ENCODE results near the gene USP11. TPM values are rescaled to one million over a fixed set of nuclear protein-coding genes. Genes with fewer than 3 reads are reported as not detected.

USP11 gene
- total RNA-seq, 1 experiment from 2014 or later: 61.2 TPM

- peaks cover 54% of the 10 kb centered on the region for H3K36me3 Mint-ChIP-seq (ENCODE audit: insufficient read depth, unreplicated experiment)
- no TSS peak for BruUV-seq (replicated peaks)
- no peak for DNase-seq
- Histone ChIP-seq H3K4me3 (ENCODE audit: low read depth, low read length) (no peak overlapping the region), H3K27me3 (replicated peaks; ENCODE audit: control insufficient read depth, insufficient read depth, low read length) (no peaks in the 10 kb centered on the region), H3K36me3 (ENCODE audit: control insufficient read depth, insufficient read depth, low read length) (no peaks in the 10 kb centered on the region; the same call in 1 of the 2 replicates), H3K9me3 (no peaks in the 10 kb centered on the region), H3K4me1 (no peaks in the 10 kb centered on the region)
- no peaks in the 10 kb centered on the region for H3K27me3 Mint-ChIP-seq (ENCODE audit: insufficient read depth, unreplicated experiment)
- ChIA-PET CTCF (no interaction called here), POLR2A (interaction anchor here (1.4 kb wide), 1 partner anchor 13 kb away, joined by 3 read pairs; no protein-coding TSS in a partner anchor)
- no peak for TF ChIP-seq CTCF (IDR thresholded peaks at IDR 0.05; ENCODE audit: insufficient read depth in 1 of 2, low read depth in 1 of 2, low read length in 1 of 2, severe bottlenecking in 1 of 2, unreplicated experiment in 1 of 2)
- no peak overlapping the region for H3K27ac Mint-ChIP-seq (ENCODE audit: unreplicated experiment)
- no peaks in the 10 kb centered on the region for H3K9me3 Mint-ChIP-seq (ENCODE audit: unreplicated experiment)
- H3K4me1 Mint-ChIP-seq (ENCODE audit: low read depth, unreplicated experiment): peaks cover 14% of the 10 kb centered on the region
- intact Hi-C loops (cut with micrococcal nuclease; ENCODE audit: unreplicated experiment): no loop called here
- no peak overlapping the region for H3K4me3 Mint-ChIP-seq (ENCODE audit: unreplicated experiment)
Observed at GRCh38 chrX:47231167-47231566, 1.6 kb upstream of the USP11 start.

DNA sequence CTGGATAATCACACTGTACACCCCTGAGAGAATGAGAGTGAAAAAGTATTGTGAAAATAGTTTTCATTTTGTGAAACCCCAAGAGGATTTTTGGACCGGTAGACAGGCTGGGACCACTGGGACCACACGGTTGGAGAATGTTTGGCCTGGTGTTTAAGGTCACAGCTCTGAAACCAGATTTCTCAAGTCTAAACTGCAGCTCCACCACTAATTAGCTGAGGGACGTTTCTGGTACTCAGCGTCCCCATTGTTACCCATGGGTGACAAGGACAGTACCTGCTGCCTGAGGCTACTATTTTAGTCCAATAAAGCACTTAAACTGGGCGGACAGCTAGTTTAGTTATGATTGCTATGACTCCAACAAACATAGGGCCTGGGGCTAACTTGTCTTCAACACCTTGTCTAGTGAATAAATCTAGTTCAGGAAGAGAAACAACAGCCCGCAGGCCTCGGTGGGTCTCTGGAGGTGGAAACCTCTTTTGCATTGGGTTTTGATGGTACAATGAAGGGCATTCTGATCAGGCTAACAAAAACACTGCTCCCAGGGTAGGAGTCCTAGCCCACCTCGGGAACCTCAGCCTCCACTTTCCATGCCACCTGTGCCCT is 509 bp upstream of the USP11 start:
- BruUV-seq (replicated peaks): TSS peak; percentile 80
- ChIA-PET CTCF (no interaction called here), POLR2A (interaction anchor here (1.2 to 1.5 kb wide), 3 partner anchors 15 to 87 kb away, joined by 3 to 7 read pairs (median 5); partner anchors contain the start of genes NDUFB11 and RBM10)
- Histone ChIP-seq H3K9me3 (no peaks in the 10 kb centered on the region), H3K27me3 (replicated peaks; ENCODE audit: control insufficient read depth, insufficient read depth, low read length) (no peaks in the 10 kb centered on the region), H3K4me1 (no peaks in the 10 kb centered on the region), H3K4me3 (ENCODE audit: low read depth, low read length) (peak overlapping the region; percentile 73), H3K36me3 (ENCODE audit: control insufficient read depth, insufficient read depth, low read length) (no peaks in the 10 kb centered on the region; the same call in 1 of the 2 replicates)
- H3K4me1 Mint-ChIP-seq (ENCODE audit: low read depth, unreplicated experiment): peaks cover 14% of the 10 kb centered on the region
- DNase-seq: peak in 1 of 2 experiments; percentile 12
- TF ChIP-seq CTCF (IDR thresholded peaks at IDR 0.05; ENCODE audit: insufficient read depth in 1 of 2, low read depth in 1 of 2, low read length in 1 of 2, severe bottlenecking in 1 of 2, unreplicated experiment in 1 of 2): no peak
- H3K36me3 Mint-ChIP-seq (ENCODE audit: insufficient read depth, unreplicated experiment): peaks cover 43% of the 10 kb centered on the region
- no peaks in the 10 kb centered on the region for H3K27me3 Mint-ChIP-seq (ENCODE audit: insufficient read depth, unreplicated experiment)
- peak overlapping the region; percentile 99 for H3K27ac Mint-ChIP-seq (ENCODE audit: unreplicated experiment)
- H3K4me3 Mint-ChIP-seq (ENCODE audit: unreplicated experiment): peak overlapping the region; percentile 88
- no peaks in the 10 kb centered on the region for H3K9me3 Mint-ChIP-seq (ENCODE audit: unreplicated experiment)
- intact Hi-C loops (cut with micrococcal nuclease; ENCODE audit: unreplicated experiment): loop anchor here (2.0 kb wide), 1 partner anchor 13 kb away; the partner anchor contains the start of gene CDK16

DNA sequence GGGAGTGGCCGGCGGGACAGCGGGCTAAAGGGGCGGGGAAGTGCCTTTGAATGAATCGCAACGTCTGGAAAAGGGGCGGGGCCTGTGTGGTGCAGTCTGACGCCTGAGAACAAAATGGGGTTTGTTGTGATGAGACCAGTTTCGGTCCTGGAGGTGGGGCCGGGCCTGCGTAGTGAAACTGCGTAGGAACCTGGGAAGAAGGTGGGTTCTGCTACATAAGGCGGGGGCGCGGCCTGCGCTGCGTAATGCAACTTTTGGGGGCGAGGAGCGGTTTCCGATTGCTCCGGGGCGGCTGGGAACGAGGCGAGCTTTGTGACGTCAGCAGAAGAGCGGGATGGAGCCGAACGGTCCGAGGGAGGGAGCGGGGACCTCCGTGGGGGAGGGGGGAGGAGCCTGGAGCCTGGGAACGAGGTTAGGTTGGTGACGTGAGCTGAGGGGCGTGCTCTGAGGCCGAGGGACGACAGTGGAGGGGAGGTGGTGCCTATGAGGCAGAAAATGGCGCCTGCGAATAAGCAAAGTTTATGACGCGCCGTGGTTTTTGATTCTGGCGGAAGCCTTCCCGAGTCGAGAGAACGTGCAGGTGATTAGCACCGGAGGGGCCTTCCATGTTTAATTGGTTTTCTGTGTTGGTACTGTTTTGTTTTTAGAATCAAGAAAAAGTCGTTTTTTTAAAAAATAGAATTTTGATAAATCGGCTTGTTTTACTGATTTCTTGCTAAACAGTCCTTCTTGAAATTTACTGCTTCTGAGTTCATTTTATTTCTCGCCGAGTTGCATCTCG is 714 bp downstream of the USP11 start:
- H3K4me1 ChIP-seq: no peaks in the 10 kb centered on the region
- intact Hi-C loops (cut with micrococcal nuclease; ENCODE audit: unreplicated experiment): loop anchor here (1.0 to 2.0 kb wide), 2 partner anchors 15 to 79 kb away; partner anchors contain the start of gene CDK16
- ChIA-PET CTCF (interaction anchor here (1.1 kb wide), 1 partner anchor 79 kb away, joined by 7 read pairs; no protein-coding TSS in a partner anchor), POLR2A (interaction anchor here (0.5 to 1.5 kb wide), 12 partner anchors 15 to 322 kb away, joined by 3 to 35 read pairs (median 5); partner anchors contain the start of genes CDK16, NDUFB11 and RBM10)
- no peaks in the 10 kb centered on the region for H3K9me3 Mint-ChIP-seq (ENCODE audit: unreplicated experiment)
- peaks cover 33% of the 10 kb centered on the region for H3K36me3 Mint-ChIP-seq (ENCODE audit: insufficient read depth, unreplicated experiment)
- no peaks in the 10 kb centered on the region for H3K9me3 ChIP-seq
- no TSS peak for BruUV-seq (replicated peaks)
- peak; percentile 93 to 96 for DNase-seq
- H3K4me1 Mint-ChIP-seq (ENCODE audit: low read depth, unreplicated experiment): peaks cover 14% of the 10 kb centered on the region
- peak overlapping the region; percentile 88 for H3K4me3 Mint-ChIP-seq (ENCODE audit: unreplicated experiment)
- peak overlapping the region; percentile 73 for H3K4me3 ChIP-seq (ENCODE audit: low read depth, low read length)
- peak overlapping the region; percentile 99 for H3K27ac Mint-ChIP-seq (ENCODE audit: unreplicated experiment)
- no peak for TF ChIP-seq CTCF (IDR thresholded peaks at IDR 0.05; ENCODE audit: insufficient read depth in 1 of 2, low read depth in 1 of 2, low read length in 1 of 2, severe bottlenecking in 1 of 2, unreplicated experiment in 1 of 2)
- H3K27me3 ChIP-seq (replicated peaks; ENCODE audit: control insufficient read depth, insufficient read depth, low read length): no peaks in the 10 kb centered on the region
- H3K27me3 Mint-ChIP-seq (ENCODE audit: insufficient read depth, unreplicated experiment): no peaks in the 10 kb centered on the region
- no peaks in the 10 kb centered on the region; the same call in 1 of the 2 replicates for H3K36me3 ChIP-seq (ENCODE audit: control insufficient read depth, insufficient read depth, low read length)

All from Caco-2 (cell line).